Stimulated activated CD8-positive, alpha-beta memory T cell treated with anti-CD3 and anti-CD28 coated beads, Interleukin-2, amount 100 ng/mL, for 48 hours (primary cell): ENCODE data around the gene SELENOS.

Experiments used
- DNase-seq, 2 donors: peaks; one replicate each; pipeline ENCODE4 v3.0.0-alpha.2; 2020; ENCODE audit warnings: low read depth in 2 of 2

The SELENOS gene

DNA sequence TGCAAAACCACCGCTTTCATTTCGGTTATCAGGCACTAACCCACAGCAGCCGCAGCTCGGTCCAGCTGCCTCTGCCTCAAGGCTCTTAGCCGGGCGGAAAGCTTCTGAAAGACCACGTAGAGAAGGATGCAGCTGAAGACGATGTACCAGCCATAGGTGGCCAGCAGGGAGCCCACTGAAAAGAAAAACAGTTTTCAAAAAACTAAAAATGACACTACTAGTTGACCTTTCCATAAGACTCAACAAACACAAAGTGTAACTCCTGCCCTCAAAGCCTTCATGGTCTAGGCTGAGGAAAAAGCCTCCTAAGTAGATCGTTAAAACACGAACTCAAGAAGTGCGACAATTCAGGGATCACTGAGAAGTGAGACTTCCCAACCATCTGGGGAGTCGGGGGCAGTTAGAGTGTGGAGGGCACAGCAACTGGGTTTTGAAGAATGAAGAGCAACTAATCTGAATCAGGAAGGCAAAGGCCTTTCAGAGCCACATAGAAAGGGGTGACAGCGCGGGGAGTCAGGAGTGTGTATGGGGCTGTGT is 716 bp downstream of the SELENOS start:
- DNase-seq, result no peak

DNA sequence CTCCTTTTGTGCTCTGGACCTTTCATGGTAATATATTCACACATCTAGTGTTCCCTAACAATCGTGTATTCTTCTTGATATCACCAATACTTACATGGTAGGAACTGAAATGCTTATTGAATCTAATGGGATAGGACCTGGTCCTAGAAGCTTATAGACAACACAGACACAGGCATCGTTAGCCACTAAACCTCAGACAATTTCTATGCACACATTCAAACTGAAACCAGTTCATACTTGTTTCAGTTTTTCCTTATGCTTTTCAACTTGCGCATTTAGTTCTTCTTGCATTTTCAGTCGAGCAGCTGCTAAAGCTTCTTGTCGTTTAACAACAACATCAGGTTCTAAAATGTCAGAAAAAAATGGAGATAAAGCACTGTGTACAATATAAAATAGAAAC is 2.3 kb downstream of the SELENOS start:
- DNase-seq, result no peak

DNA sequence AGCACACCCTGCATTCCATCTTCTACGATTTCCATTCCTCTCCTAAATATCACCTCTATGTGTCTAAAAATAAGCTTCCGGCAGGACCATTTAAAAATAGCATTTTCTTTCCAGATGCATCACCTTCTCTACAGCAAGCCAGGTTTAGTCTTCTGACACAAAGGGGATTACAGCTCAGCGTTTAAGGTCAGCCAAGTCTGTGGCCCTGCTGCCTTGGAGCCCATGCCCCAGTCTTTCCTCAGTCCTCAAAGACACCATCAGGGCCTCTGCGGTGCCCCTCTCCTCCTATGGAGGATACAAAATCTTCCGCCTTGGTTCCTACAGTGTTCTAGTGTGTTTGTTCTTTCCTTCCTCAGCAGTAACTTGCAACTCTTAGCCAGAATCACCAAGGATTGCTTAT is 3.8 kb downstream of the SELENOS start:
- DNase-seq, result no peak

DNA sequence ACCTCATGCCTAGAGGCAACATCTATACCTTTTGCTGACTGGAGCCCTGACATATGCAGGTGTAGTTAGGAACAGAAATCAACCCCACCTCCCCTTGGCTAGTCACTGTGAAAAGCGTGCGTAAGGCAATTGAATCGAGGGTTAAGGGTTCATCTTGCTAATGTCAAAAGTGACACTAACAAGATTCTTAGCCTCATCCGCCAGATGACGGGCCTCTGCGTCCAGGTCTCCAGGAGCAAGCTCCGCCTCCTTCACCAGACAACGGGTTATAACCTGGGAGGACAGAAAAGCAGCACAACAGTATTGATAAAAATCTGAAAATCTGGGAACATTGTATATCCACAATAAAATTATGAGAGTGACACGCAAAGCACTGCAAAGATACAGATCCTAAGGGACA is 4.7 kb downstream of the SELENOS start:
- no peak for DNase-seq

DNA sequence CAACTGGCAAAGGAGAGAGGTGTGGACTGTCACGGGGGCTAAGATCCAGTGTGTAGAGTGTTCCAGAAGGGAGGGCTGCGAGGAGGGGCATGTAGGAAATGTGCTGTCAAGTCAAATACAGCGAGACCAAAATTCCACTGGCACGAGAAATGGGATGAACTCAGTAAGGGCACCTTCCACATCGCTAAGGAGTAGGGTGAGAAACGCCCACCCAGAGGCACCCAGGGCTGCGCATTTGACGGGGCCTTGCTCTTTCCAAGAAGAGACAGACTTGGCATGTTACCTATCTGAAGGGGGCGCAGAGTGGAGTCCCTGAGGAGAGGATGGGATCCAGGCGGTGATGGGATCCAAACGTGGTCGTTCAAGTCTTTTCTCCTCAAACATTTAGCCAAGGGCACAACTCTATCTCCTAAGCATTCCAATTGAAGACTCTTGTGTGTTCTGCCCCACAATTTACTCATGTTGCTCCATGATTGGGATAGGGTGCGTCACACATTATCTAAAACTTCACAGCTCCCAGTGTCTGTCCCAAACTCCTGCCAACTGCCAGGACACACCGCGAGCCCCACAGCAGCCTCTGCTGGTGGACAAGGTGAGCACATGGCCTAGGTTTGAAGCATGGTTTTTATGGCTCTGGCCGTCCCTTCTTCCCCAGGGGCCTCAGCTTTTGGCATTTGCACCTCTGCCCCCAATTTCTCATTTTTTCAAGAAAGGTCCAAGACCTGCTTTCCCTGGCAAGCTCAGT is 7.6 kb downstream of the SELENOS start:
- no peak for DNase-seq

DNA sequence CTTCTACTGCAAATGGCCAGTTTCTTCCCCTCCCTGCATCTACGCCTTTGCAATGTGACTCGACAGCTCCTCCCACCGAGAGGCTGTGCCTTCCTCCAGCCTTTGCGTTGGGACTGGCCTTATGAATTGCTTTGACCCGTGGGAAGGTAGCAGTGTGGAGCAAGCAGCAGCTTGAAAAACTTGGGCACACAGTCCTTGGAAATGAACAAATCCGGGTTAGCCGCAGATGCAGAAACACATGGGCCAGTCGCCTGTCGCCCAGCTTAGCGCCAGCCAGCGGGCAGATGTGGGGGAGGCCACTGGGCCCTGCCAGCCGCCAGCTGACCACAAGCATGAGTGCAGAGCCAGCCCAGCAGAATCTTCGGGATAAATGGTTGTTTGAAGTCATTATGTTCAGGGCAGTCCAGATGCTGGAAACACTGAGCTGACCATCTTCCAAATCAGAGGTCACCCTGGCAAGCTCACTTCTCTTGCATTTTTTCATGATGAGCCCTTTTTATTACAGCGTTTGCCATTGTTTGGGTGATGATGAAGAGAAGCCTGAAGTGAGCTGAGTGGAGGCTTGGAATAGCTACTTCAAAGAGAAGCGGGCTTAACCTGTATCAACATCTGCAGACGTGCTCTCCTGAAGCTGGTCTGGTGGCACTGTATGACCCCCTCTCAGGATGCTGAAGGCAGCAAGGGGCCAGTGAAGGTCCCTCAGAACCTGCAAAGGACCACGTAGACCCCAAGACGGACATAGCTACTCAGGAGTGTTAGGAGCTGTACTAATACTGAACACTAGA is 9.8 kb downstream of the SELENOS start:
- DNase-seq, result no peak

DNA sequence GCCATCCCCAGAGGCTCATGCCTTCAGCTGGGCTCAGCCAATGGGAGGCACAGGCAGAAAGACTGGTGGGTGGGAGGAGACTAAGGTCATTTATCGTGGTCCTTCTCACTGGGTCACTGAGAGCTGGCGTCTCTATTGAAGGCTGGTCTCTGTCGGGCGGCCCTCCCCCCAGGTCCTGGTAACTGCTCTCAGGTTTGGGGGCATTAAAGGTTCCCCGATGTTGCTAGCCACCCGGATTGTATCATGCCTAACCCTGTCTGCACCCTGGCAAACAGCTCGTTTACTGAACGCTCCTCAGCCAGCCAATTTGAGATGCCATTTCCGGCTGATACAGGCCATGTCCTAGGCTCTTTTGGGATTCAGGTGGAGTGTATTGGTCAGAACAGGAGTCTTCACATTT is 10.5 kb downstream of the SELENOS start:
- no peak for DNase-seq

DNA sequence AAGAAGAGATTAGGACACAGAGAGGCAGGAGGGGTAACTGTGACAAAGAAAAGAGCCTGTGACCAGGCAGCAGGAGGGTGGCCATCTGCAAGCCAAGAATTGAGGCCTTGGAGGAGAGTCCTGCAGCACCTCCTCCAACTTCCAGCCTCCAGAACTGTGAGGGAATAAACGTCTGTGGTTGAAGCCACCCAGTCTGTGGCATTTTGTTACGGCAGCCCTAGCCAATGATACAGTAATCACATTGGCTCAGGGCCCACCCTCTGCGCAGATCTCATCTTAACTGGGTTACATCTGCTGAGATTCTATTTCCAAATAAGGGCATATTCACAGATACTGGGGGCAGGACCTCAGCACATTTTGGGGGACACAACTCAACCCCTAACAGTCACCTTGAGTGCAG is 11.3 kb downstream of the SELENOS start:
- DNase-seq, result no peak

DNA sequence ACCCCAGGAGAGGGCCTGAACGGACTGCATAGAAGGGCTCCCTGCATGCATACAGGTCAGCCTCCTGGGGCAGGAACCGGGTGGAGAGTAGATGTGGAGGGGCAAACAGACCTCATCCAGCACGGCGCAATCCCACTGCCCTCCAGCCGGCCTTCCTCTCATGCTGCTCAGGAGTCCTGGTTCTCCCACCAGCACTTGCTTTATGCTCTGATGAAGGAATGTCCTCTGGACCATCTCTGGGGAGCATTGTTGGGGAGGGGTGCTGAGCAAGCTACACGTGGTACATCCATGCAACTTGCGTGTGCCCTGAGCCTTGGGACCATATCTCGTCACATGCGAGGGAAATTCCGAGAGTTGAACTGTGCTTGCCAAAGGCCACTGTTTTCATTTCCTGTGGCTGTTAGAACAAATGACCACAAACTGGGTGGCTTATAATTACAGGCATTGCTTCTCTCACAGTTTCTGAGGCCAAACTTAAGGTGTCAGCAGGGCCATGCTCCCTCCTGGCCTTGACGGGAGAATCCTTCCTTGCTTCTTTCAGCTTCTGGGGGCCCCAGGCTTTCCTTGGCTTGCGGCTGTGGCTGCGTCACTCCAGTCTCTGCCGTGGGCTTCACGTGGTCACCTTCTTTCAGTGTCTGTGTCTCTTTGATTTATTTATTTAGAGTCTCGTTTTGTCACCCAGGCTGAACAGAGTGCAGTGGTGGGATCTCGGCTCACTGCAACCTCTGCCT is 12.2 kb downstream of the SELENOS start:
- DNase-seq, result no peak

DNA sequence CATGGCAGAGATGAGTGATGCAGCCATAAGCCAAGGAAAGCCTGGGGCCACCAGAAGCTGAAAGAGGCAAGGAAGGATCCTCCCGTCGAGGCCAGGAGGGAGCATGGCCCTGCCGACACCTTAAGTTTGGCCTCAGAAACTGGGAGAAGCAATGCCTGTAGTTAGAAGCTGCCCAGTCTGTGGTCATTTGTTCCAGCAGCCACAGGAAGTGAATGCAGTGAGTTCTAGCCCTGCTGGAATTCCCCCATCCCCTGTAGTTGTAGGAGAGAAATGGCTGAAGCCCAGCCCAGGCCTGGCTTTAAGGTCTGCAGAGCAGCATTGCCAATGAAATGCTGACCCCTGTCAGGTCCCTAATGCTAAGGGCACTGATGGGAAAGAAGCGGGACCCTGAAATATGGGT is 13.3 kb downstream of the SELENOS start:
- no peak for DNase-seq

DNA sequence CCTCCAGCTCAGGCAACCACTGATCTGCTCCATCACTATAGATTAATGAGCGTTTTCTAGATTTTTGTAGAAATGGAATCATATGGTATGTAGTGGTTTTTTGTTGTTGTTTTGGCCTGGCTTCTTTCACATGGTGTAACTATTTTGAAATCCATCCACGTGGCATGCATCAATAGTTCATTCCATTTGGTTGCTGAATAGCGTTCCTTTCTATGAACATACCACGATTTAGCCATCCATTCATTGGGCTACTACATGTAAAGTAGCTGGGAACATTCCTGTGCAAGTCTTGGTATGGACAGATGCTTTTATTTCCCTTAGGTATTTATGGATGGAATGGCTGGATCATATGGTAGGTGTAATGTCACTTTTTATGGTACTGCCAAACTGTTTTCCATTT is 14.7 kb downstream of the SELENOS start:
- no peak for DNase-seq

DNA sequence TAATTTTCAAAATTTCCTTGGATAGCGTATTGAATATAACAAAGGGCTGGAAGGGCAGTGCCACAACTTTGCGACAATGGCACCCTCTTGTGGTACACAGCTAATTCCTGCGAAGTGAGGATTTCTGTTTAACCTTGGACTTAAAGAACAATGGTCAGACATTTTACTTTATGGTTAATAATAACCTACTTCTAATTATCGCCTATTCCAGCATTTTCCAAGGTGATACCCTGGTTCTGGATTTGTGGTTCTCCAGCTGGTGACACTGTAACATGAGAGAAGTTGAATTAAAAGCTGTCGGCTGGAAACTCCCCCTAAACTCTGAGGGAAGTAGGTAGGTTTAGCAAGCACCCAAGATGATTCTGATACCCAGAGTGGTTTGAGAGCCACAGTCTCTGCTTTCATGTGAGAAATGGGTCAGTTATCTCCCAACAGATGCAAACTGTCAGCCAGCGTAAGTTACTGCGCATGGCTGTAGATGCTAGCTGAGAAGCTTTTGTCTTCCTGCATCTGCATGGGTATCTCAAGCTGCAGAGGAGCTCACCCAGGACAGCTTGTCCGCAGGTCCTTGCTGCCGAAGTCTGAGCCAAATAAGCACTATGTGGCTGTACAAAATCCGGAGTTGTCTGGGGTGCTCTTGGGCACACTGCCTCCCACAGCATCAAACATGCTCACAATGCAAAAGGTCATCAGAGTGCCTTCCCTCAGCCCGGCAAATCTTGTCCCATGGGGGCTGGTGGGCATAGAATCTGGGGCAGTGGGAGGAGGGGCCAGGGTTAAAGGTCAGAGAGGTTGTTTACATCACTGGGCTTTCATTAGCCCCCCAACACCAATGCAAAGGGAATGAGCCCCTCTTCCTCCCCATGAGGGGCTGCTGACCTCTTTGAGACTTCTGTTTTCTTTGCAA is 18.8 kb downstream of the SELENOS start:
- no peak for DNase-seq

DNA sequence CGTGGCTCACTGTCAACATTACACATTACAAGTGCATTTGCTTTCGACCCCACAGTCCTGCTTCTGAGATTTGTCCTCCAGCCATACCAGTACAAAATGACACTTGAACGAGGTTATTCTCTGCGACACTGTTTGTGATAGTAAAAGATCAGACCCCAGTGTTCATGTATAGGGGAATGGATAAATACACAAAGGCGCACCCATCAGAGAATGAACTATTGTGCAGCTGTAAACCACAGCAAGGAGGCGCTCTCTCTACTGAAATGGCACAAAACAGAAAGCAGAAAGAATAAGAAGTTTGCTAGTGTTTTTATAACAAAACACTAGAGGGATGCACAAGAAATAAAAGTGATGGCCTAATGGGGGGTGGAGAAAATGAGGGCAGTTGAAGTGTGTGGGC is 20.5 kb downstream of the SELENOS start:
- DNase-seq, result no peak

DNA sequence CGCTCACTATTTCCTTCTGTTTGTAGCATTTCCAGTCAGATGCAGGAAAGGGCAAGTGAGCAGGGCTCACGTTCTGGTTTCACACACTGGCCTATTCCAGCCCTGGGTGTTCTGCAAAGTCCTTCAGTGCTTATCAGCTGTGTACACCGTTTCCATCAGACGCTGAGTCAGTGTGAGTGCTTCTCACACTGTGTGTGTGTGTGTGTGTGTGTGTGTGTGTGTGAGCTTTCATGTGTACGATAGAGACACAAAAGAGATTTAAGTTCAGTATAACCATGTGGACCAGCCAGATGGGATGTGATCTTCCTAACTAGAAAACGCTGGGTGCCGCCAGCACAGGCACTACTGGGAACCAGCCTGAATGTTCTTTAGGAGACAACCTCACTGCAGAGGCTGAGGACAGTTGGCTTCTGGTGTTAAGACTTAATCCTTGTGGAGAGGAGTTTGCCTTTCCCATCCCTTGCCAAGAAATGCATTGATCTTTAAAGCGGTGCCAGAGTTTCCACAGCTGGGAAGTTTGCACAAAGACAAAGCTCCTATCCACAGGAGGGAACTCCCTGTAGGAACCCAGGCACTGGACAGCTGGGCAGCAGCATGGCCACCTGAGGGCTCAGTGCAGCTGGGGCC is 21.6 kb downstream of the SELENOS start:
- no peak for DNase-seq

DNA sequence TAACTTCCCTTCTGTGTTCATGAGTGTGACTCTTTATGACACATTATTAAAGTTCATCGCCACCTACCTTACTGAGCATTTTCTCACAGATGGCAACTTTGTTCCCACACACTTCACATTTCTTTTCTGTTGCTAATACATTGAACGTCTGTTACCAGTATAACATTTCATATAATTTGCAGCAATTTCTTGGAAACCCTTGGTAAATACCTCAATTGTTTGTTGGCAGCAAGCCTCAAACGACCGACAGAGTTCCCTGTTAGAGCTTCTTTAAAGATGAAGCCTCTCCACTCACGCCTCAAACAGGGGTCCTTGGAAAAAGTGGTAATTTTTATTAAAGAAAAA is 22.3 kb downstream of the SELENOS start:
- no peak for DNase-seq

DNA sequence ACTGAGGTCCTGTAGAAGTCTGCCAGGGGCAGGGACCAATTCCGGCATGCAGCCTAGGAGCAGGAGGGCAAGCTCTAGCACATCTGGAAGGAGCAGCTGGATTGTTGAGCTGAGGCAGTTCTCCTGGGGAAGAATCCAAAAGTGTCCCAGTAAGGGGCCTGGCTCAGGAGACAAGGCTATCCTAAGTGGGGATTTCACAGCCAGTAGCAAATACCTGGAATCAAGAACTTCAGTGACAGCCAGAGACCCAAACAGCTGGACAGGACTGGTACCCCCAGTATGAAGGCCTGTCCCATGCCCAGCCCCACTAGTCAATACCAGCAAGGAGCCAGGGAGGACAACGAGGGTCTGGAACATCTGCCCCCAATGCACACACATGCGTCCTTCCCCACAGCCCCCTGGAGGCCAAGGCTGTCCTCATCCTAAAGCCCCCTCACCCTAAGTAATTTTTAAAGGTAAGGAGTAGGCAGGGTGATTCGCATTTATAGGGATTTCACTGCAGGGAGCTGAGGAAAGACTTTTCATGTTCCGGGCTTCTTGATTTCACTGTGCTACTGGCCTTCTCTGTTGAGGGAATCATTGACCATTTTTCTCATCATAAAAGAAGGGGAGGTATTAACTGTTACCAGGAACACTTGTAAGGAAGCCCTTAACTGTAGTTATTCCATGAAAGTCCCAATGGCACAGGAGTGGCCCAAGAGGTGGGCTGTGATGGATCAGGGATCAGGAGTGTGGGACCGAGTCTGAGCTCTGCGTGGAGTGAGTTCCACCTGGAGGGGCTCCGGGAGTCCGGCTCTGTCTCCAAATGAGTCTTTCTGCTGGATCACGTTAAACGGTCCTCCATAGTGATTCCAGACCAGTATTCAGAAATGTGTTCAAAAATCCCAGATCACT is 22.9 kb downstream of the SELENOS start:
- no peak for DNase-seq

DNA sequence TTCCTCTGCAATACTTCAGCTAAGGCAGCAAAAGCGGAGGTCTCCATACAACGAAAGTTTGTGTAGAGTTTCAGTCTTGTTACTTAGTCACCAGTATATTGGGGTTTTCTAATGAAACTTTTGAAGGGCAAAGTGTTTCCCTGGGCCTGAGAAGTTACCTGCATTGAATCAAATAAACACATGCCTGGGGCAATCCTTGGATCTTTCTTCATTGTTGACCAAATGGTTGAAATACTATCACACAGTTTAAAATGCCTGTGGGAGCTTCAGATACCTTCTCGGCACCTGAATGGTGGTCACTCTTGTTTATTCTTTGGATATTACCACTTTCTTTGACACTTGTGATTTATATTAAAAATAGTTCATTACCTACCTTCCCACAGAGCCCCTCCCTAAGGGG is 24.4 kb downstream of the SELENOS start:
- no peak for DNase-seq

DNA sequence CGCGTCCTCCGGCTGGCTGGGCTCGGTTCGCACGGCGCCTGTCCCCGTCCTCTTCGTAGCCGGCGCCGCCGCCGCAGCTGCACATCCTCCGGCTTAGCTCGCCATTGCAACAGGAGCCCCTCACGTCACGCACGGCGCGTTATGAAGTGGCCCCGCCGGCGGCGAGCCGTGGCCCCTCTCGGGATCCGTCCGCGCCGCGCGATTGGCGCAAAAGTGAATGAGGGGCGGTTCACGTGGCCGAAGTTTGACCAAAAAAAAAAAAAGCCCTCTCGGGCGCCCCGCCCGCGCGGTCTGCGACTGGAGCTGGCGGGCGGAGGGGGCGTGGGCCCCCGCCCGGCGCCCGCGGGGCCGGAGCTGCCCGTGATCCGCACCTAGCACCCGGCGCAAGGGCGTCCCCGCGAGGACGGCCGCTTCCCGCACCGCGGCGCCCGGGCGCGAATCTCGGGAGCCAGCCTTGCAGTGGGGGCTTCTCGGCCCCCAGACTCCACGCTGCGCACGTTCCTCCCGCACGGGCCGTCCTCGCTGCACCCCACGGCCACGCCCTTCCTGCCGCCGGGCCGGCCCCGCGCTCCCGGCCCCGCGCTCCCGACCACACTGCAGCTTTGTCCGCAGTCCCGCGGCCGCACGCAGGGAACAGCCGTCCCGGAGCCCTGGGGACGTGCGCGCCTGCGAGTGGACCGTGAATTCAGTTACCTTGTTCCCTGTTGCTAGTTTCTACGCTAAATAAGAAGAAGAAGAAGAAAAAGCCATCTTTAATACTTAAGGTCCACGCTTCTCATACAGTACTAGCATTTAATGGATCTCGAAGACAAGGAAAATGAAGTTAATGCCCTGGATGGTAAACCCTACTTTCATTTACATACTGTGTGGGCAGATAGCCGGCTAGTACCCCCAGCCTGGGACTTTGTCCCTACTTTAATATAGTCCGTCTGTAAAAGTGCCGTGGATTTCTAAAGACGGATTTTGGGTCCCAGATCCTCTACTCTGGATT is 25.2 kb downstream of the SELENOS start, which contains the start of gene CHSY1:
Gene CHSY1 (minus strand): TSS at position 219 of the 991 bp plus-strand sequence. CDS start 592 bp downstream, outside the sequence.
- peak; percentile 83 for DNase-seq
